Neutrophil (primary cell): ENCODE measurements around the gene HOXB9.

ENCODE experiments used
- H3K27ac ChIP-seq: fragments of 200-600 bp; sonication (generic); 2 replicates; pipeline ENCODE4 v1.5.1; 2016; ENCODE audit warnings: mild to moderate bottlenecking, moderate library complexity
- H3K27me3 ChIP-seq: fragments of 200-600 bp; sonication (generic); 2 replicates; pipeline ENCODE4 v1.6.0; 2016; ENCODE audit warnings: mild to moderate bottlenecking
- H3K36me3 ChIP-seq: fragments of 200-600 bp; sonication (generic); 2 replicates; pipeline ENCODE4 v1.5.1; 2017
- H3K4me1 ChIP-seq, 2 experiments: fragments of 200-600 bp in 1 of 2; sonication (generic) in 1 of 2; 1 replicate in 1 of 2; 2 replicates in 1 of 2; pipeline versions ENCODE4 v1.5.1 to v1.6.1; 2013 to 2016; ENCODE audit warnings: low read depth in 1 of 2, low read length in 1 of 2, mild to moderate bottlenecking in 1 of 2, moderate library complexity in 1 of 2; ENCODE audit not compliant: control insufficient read depth in 1 of 2, insufficient read depth in 1 of 2
- H3K4me3 ChIP-seq, 2 experiments: fragments of 200-600 bp in 1 of 2; sonication (generic) in 1 of 2; 1 replicate in 1 of 2; 2 replicates in 1 of 2; pipeline ENCODE4 v1.5.1; 2013 to 2016; ENCODE audit warnings: low read depth in 1 of 2, low read length in 1 of 2, mild to moderate bottlenecking in 1 of 2, moderate library complexity in 1 of 2
- H3K9me3 ChIP-seq: fragments of 200-600 bp; sonication (generic); 2 replicates; pipeline ENCODE4 v1.5.1; 2016
- TF ChIP-seq, protein P1 (sequence below): fragments of 200-600 bp; sonication (generic); IDR thresholded peaks from 2 replicates; pipeline ENCODE4 v1.5.1; 2016; ENCODE audit warnings: antibody characterized with exemption

Gene HOXB9

GRCh38 chr17:48626245-48627117 lies at the start of gene HOXB9:
Gene HOXB9 (minus strand): TSS chr17:48626358. CDS start chr17:48626269, 89 bp downstream.
- Histone ChIP-seq H3K4me1 (peaks cover 0 to 6% of the 10 kb centered on the region in 2 experiments), H3K9me3 (no peaks in the 10 kb centered on the region), H3K4me3 (no peak within 1 kb of the TSS), H3K36me3 (no peaks in the 10 kb centered on the region), H3K27ac (no peak within 1 kb of the TSS), H3K27me3 (peaks cover 100% of the 10 kb centered on the region)
- TF ChIP-seq, protein P1, sequence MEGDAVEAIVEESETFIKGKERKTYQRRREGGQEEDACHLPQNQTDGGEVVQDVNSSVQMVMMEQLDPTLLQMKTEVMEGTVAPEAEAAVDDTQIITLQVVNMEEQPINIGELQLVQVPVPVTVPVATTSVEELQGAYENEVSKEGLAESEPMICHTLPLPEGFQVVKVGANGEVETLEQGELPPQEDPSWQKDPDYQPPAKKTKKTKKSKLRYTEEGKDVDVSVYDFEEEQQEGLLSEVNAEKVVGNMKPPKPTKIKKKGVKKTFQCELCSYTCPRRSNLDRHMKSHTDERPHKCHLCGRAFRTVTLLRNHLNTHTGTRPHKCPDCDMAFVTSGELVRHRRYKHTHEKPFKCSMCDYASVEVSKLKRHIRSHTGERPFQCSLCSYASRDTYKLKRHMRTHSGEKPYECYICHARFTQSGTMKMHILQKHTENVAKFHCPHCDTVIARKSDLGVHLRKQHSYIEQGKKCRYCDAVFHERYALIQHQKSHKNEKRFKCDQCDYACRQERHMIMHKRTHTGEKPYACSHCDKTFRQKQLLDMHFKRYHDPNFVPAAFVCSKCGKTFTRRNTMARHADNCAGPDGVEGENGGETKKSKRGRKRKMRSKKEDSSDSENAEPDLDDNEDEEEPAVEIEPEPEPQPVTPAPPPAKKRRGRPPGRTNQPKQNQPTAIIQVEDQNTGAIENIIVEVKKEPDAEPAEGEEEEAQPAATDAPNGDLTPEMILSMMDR = no peak

- TF ChIP-seq, protein P1 = no peak
- Histone ChIP-seq H3K4me3 (no peak overlapping the region), H3K36me3 (no peaks in the 10 kb centered on the region), H3K4me1 (peaks cover 0 to 3% of the 10 kb centered on the region in 2 experiments), H3K27ac (no peak overlapping the region), H3K9me3 (no peaks in the 10 kb centered on the region), H3K27me3 (peaks cover 94% of the 10 kb centered on the region)
These were observed 46.2 kb upstream of the HOXB9 start for GRCh38 chr17:48672340-48672739.

GRCh38 chr17:48671697-48672171 lies 45.6 kb upstream of the HOXB9 start:
- Histone ChIP-seq H3K27ac (no peak overlapping the region), H3K4me3 (no peak overlapping the region), H3K9me3 (no peaks in the 10 kb centered on the region), H3K4me1 (peaks cover 0 to 3% of the 10 kb centered on the region in 2 experiments), H3K36me3 (no peaks in the 10 kb centered on the region), H3K27me3 (peaks cover 94% of the 10 kb centered on the region)
- TF ChIP-seq, protein P1 = peak; percentile 29

- no peak overlapping the region for H3K27ac ChIP-seq
- peaks cover 76% of the 10 kb centered on the region for H3K27me3 ChIP-seq
- no peaks in the 10 kb centered on the region for H3K9me3 ChIP-seq
- no peaks in the 10 kb centered on the region for H3K4me1 ChIP-seq
- TF ChIP-seq, protein P1 = no peak
- no peak overlapping the region for H3K4me3 ChIP-seq
- no peaks in the 10 kb centered on the region for H3K36me3 ChIP-seq
These were observed 37.2 kb upstream of the HOXB9 start for GRCh38 chr17:48663134-48663924.

GRCh38 chr17:48655913-48656312 lies 29.8 kb upstream of the HOXB9 start:
- H3K27ac ChIP-seq = no peak overlapping the region
- H3K4me1 ChIP-seq = no peaks in the 10 kb centered on the region
- H3K4me3 ChIP-seq = no peak overlapping the region
- H3K36me3 ChIP-seq = no peaks in the 10 kb centered on the region
- TF ChIP-seq, protein P1 = no peak
- H3K27me3 ChIP-seq = peaks cover 77% of the 10 kb centered on the region
- H3K9me3 ChIP-seq = no peaks in the 10 kb centered on the region
